Fibroblast of lung (primary cell): Measurements from ENCODE around the gene XPC. TPM values are rescaled to one million over a fixed set of nuclear protein-coding genes. Genes with fewer than 3 reads are reported as not detected.

Experiments
- DNase-seq, 2 donors: peaks; one replicate each; pipeline versions ENCODE4 v3.0.0 to v3.0.0-alpha.2; 2010; ENCODE audit warnings: low read depth in 2 of 2
- H2AFZ ChIP-seq: 2 replicates; pipeline ENCODE4 v1.5.1; 2012; ENCODE audit warnings: low read length, control low read depth, inconsistent platforms
- H3K27ac ChIP-seq: 2 replicates; pipeline ENCODE4 v1.5.1; 2011; ENCODE audit warnings: low read length, control low read depth; ENCODE audit not compliant: insufficient read depth
- H3K27me3 ChIP-seq: 2 replicates; pipeline ENCODE4 v1.5.1; 2011; ENCODE audit warnings: mild to moderate bottlenecking, low read length; ENCODE audit not compliant: control insufficient read depth, insufficient read depth
- H3K36me3 ChIP-seq: 2 replicates; pipeline ENCODE4 v1.5.1; 2011; ENCODE audit warnings: low read length; ENCODE audit not compliant: control insufficient read depth, insufficient read depth
- H3K4me1 ChIP-seq: 2 replicates; pipeline ENCODE4 v1.5.1; 2011; ENCODE audit warnings: low read length; ENCODE audit not compliant: control insufficient read depth, insufficient read depth; ENCODE audit errors: extremely low read depth
- H3K4me2 ChIP-seq: 2 replicates; pipeline ENCODE4 v1.5.1; 2011; ENCODE audit warnings: low read length, control low read depth; ENCODE audit not compliant: insufficient read depth; ENCODE audit errors: extremely low read depth
- H3K4me3 ChIP-seq, 4 experiments: fragments of 200-600 bp in 1 of 4; sonication (generic) in 1 of 4; replicated peaks in 1 of 4; 2 replicates each; pipeline ENCODE4 v1.5.1; 2011 to 2016; ENCODE audit warnings: low read length in 4 of 4, low read depth in 3 of 4, mild to moderate bottlenecking in 3 of 4, control low read depth in 2 of 4, inconsistent platforms in 1 of 4, mixed read lengths in 1 of 4; ENCODE audit not compliant: insufficient read depth in 1 of 4; ENCODE audit errors: control extremely low read depth in 1 of 4
- H3K79me2 ChIP-seq: 2 replicates; pipeline ENCODE4 v1.5.1; 2012; ENCODE audit warnings: mild to moderate bottlenecking, low read length, inconsistent platforms; ENCODE audit not compliant: control insufficient read depth, insufficient read depth
- H3K9ac ChIP-seq: 2 replicates; pipeline ENCODE4 v1.5.1; 2011; ENCODE audit warnings: mild to moderate bottlenecking, low read length, control low read depth; ENCODE audit not compliant: insufficient read depth
- H3K9me3 ChIP-seq: 2 replicates; pipeline ENCODE4 v1.5.1; 2012; ENCODE audit warnings: low read depth, low read length; ENCODE audit not compliant: control insufficient read depth, insufficient read depth
- H4K20me1 ChIP-seq: 2 replicates; pipeline ENCODE4 v1.5.1; 2011; ENCODE audit warnings: low read length; ENCODE audit not compliant: control insufficient read depth, insufficient read depth; ENCODE audit errors: extremely low read depth
- CTCF ChIP-seq, 2 donors: IDR thresholded peaks in 1 of 2; conservative IDR thresholded peaks in 1 of 2; 1 replicate in 1 of 2; 2 replicates in 1 of 2; pipeline ENCODE4 v1.5.1; 2011 to 2012; ENCODE audit warnings: low read length in 2 of 2, control low read depth in 1 of 2, inconsistent platforms in 1 of 2, low read depth in 1 of 2, mild to moderate bottlenecking in 1 of 2
- EZH2 ChIP-seq: IDR thresholded peaks from 2 replicates; pipeline ENCODE4 v1.5.1; 2012; ENCODE audit warnings: low read length, control low read depth, mild to moderate bottlenecking; ENCODE audit errors: missing control alignments
- polyA plus RNA-seq, 2 donors: library from polyadenylated mRNA; depleted of rRNA in 1 of 2; stranded (reverse) in 1 of 2; unstranded in 1 of 2; fragments of >200 nt; gene quantifications; 2 replicates each; pipeline ENCODE4 v1.2.1, GENCODE V29; 2011 to 2012; ENCODE audit warnings: missing spikeins in 1 of 2
- total RNA-seq: library from RNA; depleted of rRNA; stranded (reverse); fragments of >200 nt; gene quantifications from 2 replicates; pipeline ENCODE4 v1.2.1, GENCODE V29; 2014

XPC gene
- total and polyA plus RNA-seq, 2 donors (not counting 1 experiment from before 2014, with no cell fraction given): 18.4 to 95.6 TPM

GRCh38 chr3:14137004-14137403 lies 41.4 kb downstream of the XPC start:
- no peaks in the 10 kb centered on the region for H3K79me2 ChIP-seq
- TF ChIP-seq EZH2 (no peak), CTCF (conservative IDR thresholded peaks at IDR 0.05 in 1 of 2, IDR thresholded peaks at IDR 0.05 in 1 of 2; ENCODE audit: low read depth in 1 of 2, low read length in 2 of 2) (no peak)
- H3K27ac ChIP-seq: no peak overlapping the region
- no peak overlapping the region for H3K4me3 ChIP-seq
- no peaks in the 10 kb centered on the region for H3K9me3 ChIP-seq
- peaks cover 69% of the 10 kb centered on the region for H3K36me3 ChIP-seq
- no peaks in the 10 kb centered on the region for H3K27me3 ChIP-seq
- no peaks in the 10 kb centered on the region for H4K20me1 ChIP-seq
- H3K4me1 ChIP-seq: peaks cover 3% of the 10 kb centered on the region
- no peak overlapping the region for H3K4me2 ChIP-seq
- H2AFZ ChIP-seq: no peak overlapping the region
- peak in 1 of 2 donors; percentile 28 for DNase-seq
- H3K9ac ChIP-seq: no peak overlapping the region

- H3K4me3 ChIP-seq: no peak overlapping the region
- H3K9ac ChIP-seq: no peak overlapping the region
- no peaks in the 10 kb centered on the region for H4K20me1 ChIP-seq
- H3K4me2 ChIP-seq: no peak overlapping the region
- H3K79me2 ChIP-seq: peaks cover 1% of the 10 kb centered on the region
- DNase-seq: no peak
- TF ChIP-seq CTCF (conservative IDR thresholded peaks at IDR 0.05 in 1 of 2, IDR thresholded peaks at IDR 0.05 in 1 of 2; ENCODE audit: low read depth in 1 of 2, low read length in 2 of 2): no peak
- no peak for TF ChIP-seq EZH2
- H3K9me3 ChIP-seq: no peaks in the 10 kb centered on the region
- H3K36me3 ChIP-seq: peaks cover 69% of the 10 kb centered on the region
- no peaks in the 10 kb centered on the region for H3K27me3 ChIP-seq
- H2AFZ ChIP-seq: no peak overlapping the region
- H3K4me1 ChIP-seq: peaks cover 3% of the 10 kb centered on the region
- H3K27ac ChIP-seq: no peak overlapping the region
Observed at GRCh38 chr3:14135581-14135980, 42.8 kb downstream of the XPC start.

- H4K20me1 ChIP-seq: no peaks in the 10 kb centered on the region
- no peak overlapping the region for H2AFZ ChIP-seq
- peaks cover 3% of the 10 kb centered on the region for H3K4me1 ChIP-seq
- DNase-seq: no peak
- H3K9me3 ChIP-seq: no peaks in the 10 kb centered on the region
- H3K79me2 ChIP-seq: peaks cover 5% of the 10 kb centered on the region
- TF ChIP-seq CTCF (conservative IDR thresholded peaks at IDR 0.05 in 1 of 2, IDR thresholded peaks at IDR 0.05 in 1 of 2; ENCODE audit: low read depth in 1 of 2, low read length in 2 of 2): no peak
- no peak for TF ChIP-seq EZH2
- H3K4me3 ChIP-seq: no peak overlapping the region
- H3K9ac ChIP-seq: no peak overlapping the region
- H3K27ac ChIP-seq: no peak overlapping the region
- H3K4me2 ChIP-seq: no peak overlapping the region
- peaks cover 62% of the 10 kb centered on the region for H3K36me3 ChIP-seq
- no peaks in the 10 kb centered on the region for H3K27me3 ChIP-seq
Observed at GRCh38 chr3:14134291-14134690, 44.1 kb downstream of the XPC start.
